Activated naive CD4-positive, alpha-beta T cell treated with anti-CD3 and anti-CD28 coated beads, Interleukin-2, amount 50 U/mL, for 16 hours (primary cell): Measurements from ENCODE around the gene CXADR.
A peak's percentile ranks its signal among the peaks of the same experiment; 100 is the strongest.

Source experiments
- DNase-seq: peaks from one replicate; pipeline ENCODE4 v3.0.0-alpha.2; 2020

CXADR gene

GRCh38 chr21:17610911-17611310, 98.1 kb downstream of the CXADR start:
- no peak for DNase-seq

- peak; percentile 81 for DNase-seq
Observed at GRCh38 chr21:17611414-17612022, 98.7 kb downstream of the CXADR start.

GRCh38 chr21:17612023-17612564, 99.3 kb downstream of the CXADR start:
- peak; percentile 44 for DNase-seq

GRCh38 chr21:17612565-17613241, 99.9 kb downstream of the CXADR start, which contains the start of gene BTG3:
TSS of gene BTG3 (minus strand) at chr21:17612901. CDS start at chr21:17609144, 3,757 bp downstream.
- peak; percentile 84 for DNase-seq

- DNase-seq: no peak
Observed at GRCh38 chr21:17613242-17613676, 100.4 kb downstream of the CXADR start.

GRCh38 chr21:17616831-17617230, 104.0 kb downstream of the CXADR start:
- DNase-seq: no peak

- DNase-seq: no peak
Observed at GRCh38 chr21:17622018-17622417, 109.2 kb downstream of the CXADR start.

GRCh38 chr21:17631195-17631594, 118.4 kb downstream of the CXADR start:
- no peak for DNase-seq

- DNase-seq: no peak
Observed at GRCh38 chr21:17636711-17637110, 123.9 kb downstream of the CXADR start.

GRCh38 chr21:17640821-17641220, 128.0 kb downstream of the CXADR start:
- no peak for DNase-seq
